NCI-H1694 treated with DMSO at 0.1 percent for 48 hours (cell line): ENCODE measurements around the gene CELF4.

Source experiments
- DNase-seq: peaks from one replicate; lab custom pipeline; 2025; lab: John Stamatoyannopoulos, UW

The CELF4 gene

GRCh38 chr18:37222354-37222998 lies 343.1 kb downstream of the CELF4 start:
- DNase-seq: no peak

- no peak for DNase-seq
These were observed 346.3 kb downstream of the CELF4 start for GRCh38 chr18:37219257-37219656.

GRCh38 chr18:37218022-37218590 lies 347.5 kb downstream of the CELF4 start:
- DNase-seq: no peak

- DNase-seq: no peak
These were observed 354.8 kb downstream of the CELF4 start for GRCh38 chr18:37210781-37211180.

- no peak for DNase-seq
These were observed 358.3 kb downstream of the CELF4 start for GRCh38 chr18:37207343-37207742.

GRCh38 chr18:37199741-37200140 lies 365.9 kb downstream of the CELF4 start:
- no peak for DNase-seq
